Parathyroid adenoma (tissue), 2 donors: ENCODE data around the gene EP400.

Experiments used
- H2AFZ ChIP-seq: fragments of 300-600 bp; sonication (generic); one replicate; pipeline ENCODE4 v1.7.0; 2017; ENCODE audit warnings: antibody characterized with exemption, mild to moderate bottlenecking
- H3K27ac ChIP-seq: fragments of 300-600 bp; sonication (generic); one replicate; pipeline ENCODE4 v1.7.0; 2017
- H3K27me3 ChIP-seq: fragments of 300-600 bp; sonication (generic); one replicate; pipeline ENCODE4 v1.7.0; 2017; ENCODE audit warnings: low read length; ENCODE audit not compliant: control insufficient read depth, insufficient read depth
- H3K36me3 ChIP-seq: fragments of 300-600 bp; sonication (generic); one replicate; pipeline ENCODE4 v1.7.0; 2017; ENCODE audit warnings: low read length; ENCODE audit not compliant: control insufficient read depth, insufficient read depth
- H3K4me1 ChIP-seq: fragments of 300-600 bp; sonication (generic); one replicate; pipeline ENCODE4 v1.7.0; 2017; ENCODE audit warnings: control low read depth
- H3K4me2 ChIP-seq: fragments of 300-600 bp; sonication (generic); one replicate; pipeline ENCODE4 v1.7.0; 2017; ENCODE audit warnings: low read length
- H3K4me3 ChIP-seq: fragments of 300-600 bp; sonication (generic); one replicate; pipeline ENCODE4 v1.7.0; 2017; ENCODE audit warnings: low read depth, low read length
- H3K79me2 ChIP-seq: fragments of 300-600 bp; sonication (generic); one replicate; pipeline ENCODE4 v1.7.0; 2017; ENCODE audit warnings: control low read depth
- H3K9ac ChIP-seq: fragments of 300-600 bp; sonication (generic); one replicate; pipeline ENCODE4 v1.7.0; 2017; ENCODE audit warnings: mild to moderate bottlenecking
- H3K9me3 ChIP-seq: fragments of 300-600 bp; sonication (generic); one replicate; pipeline ENCODE4 v1.7.0; 2017; ENCODE audit warnings: low read length; ENCODE audit not compliant: control insufficient read depth
- CTCF ChIP-seq: fragments of 300-600 bp; sonication (generic); IDR thresholded peaks from one replicate; pipeline ENCODE4 v1.7.0; 2017; ENCODE audit warnings: antibody characterized with exemption, mild to moderate bottlenecking
- donor health status: primary hyperparathyroidism.

The EP400 gene

GRCh38 chr12:132115500-132115899 lies 165.8 kb downstream of the EP400 start:
- Histone ChIP-seq H3K9me3 (no peaks in the 10 kb centered on the region), H3K27me3 (no peaks in the 10 kb centered on the region), H3K4me2 (no peak overlapping the region), H3K4me3 (no peak overlapping the region), H3K36me3 (no peaks in the 10 kb centered on the region), H3K4me1 (no peaks in the 10 kb centered on the region), H3K9ac (no peak overlapping the region), H2AFZ (no peak overlapping the region), H3K27ac (no peak overlapping the region), H3K79me2 (no peaks in the 10 kb centered on the region)
- TF ChIP-seq CTCF: no peak

GRCh38 chr12:132116709-132117557 lies 167.2 kb downstream of the EP400 start:
- H2AFZ ChIP-seq: no peak overlapping the region
- no peak overlapping the region for H3K4me2 ChIP-seq
- H3K9ac ChIP-seq: no peak overlapping the region
- no peak overlapping the region for H3K4me3 ChIP-seq
- no peaks in the 10 kb centered on the region for H3K36me3 ChIP-seq
- no peak for TF ChIP-seq CTCF
- H3K9me3 ChIP-seq: no peaks in the 10 kb centered on the region
- H3K4me1 ChIP-seq: no peaks in the 10 kb centered on the region
- H3K27me3 ChIP-seq: no peaks in the 10 kb centered on the region
- H3K27ac ChIP-seq: no peak overlapping the region
- H3K79me2 ChIP-seq: no peaks in the 10 kb centered on the region

- Histone ChIP-seq H3K36me3 (no peaks in the 10 kb centered on the region), H3K9me3 (no peaks in the 10 kb centered on the region), H3K9ac (no peak overlapping the region), H3K27ac (no peak overlapping the region), H3K4me2 (no peak overlapping the region), H3K4me3 (no peak overlapping the region), H3K79me2 (no peaks in the 10 kb centered on the region), H3K4me1 (no peaks in the 10 kb centered on the region), H2AFZ (no peak overlapping the region), H3K27me3 (no peaks in the 10 kb centered on the region)
- no peak for TF ChIP-seq CTCF
Measured at GRCh38 chr12:132117558-132117875, 167.8 kb downstream of the EP400 start.

- Histone ChIP-seq H3K4me3 (no peak overlapping the region), H3K27ac (no peak overlapping the region), H3K9ac (no peak overlapping the region), H3K9me3 (no peaks in the 10 kb centered on the region), H3K79me2 (no peaks in the 10 kb centered on the region), H3K4me2 (no peak overlapping the region), H3K27me3 (no peaks in the 10 kb centered on the region), H3K4me1 (no peaks in the 10 kb centered on the region), H3K36me3 (no peaks in the 10 kb centered on the region), H2AFZ (no peak overlapping the region)
- no peak for TF ChIP-seq CTCF
Measured at GRCh38 chr12:132118876-132119275, 169.1 kb downstream of the EP400 start.

- Histone ChIP-seq H3K79me2 (no peaks in the 10 kb centered on the region), H3K4me3 (no peak overlapping the region), H3K4me1 (no peaks in the 10 kb centered on the region), H3K36me3 (no peaks in the 10 kb centered on the region), H3K9me3 (no peaks in the 10 kb centered on the region), H2AFZ (no peak overlapping the region), H3K9ac (no peak overlapping the region), H3K4me2 (no peak overlapping the region), H3K27ac (no peak overlapping the region), H3K27me3 (no peaks in the 10 kb centered on the region)
- no peak for TF ChIP-seq CTCF
Measured at GRCh38 chr12:132121283-132121682, 171.5 kb downstream of the EP400 start.
